Activated T-cell treated with anti-CD3 and anti-CD28 coated beads, Interleukin-2, amount 50 U/mL, for 72 hours (primary cell): ENCODE data around the gene TXNDC11. TPM values are rescaled to one million over a fixed set of nuclear protein-coding genes. Genes with fewer than 3 reads are reported as not detected.

ENCODE experiments used
- ATAC-seq, 2 donors: fragments of 150-1000 bp; cut with Tn5 transposase; replicated peaks in 1 of 2; 2 replicates each; pipeline ENCODE4 v1.10.0; 2021; ENCODE audit warnings: moderate library complexity in 2 of 2, mild to moderate bottlenecking in 1 of 2
- DNase-seq, 2 donors: peaks; one replicate each; pipeline ENCODE4 v3.0.0; 2021 to 2022; ENCODE audit warnings: mixed read lengths in 1 of 2
- H3K27ac Mint-ChIP-seq: one replicate; pipeline ENCODE4 v1.8.0; 2022; ENCODE audit warnings: mild to moderate bottlenecking, moderate library complexity, mixed read lengths
- H3K27me3 Mint-ChIP-seq: one replicate; pipeline ENCODE4 v1.8.0; 2022; ENCODE audit warnings: low read depth, mixed read lengths
- H3K36me3 Mint-ChIP-seq, 2 donors: one replicate each; pipeline ENCODE4 v1.8.0; 2022; ENCODE audit warnings: mixed read lengths in 2 of 2, mild to moderate bottlenecking in 1 of 2; ENCODE audit not compliant: insufficient read depth in 2 of 2
- H3K4me1 Mint-ChIP-seq: one replicate; pipeline ENCODE4 v1.8.0; 2022; ENCODE audit warnings: low read depth, mixed read lengths
- H3K4me3 Mint-ChIP-seq, 2 donors: one replicate each; pipeline ENCODE4 v1.8.0; 2022; ENCODE audit warnings: mild to moderate bottlenecking in 2 of 2, mixed read lengths in 2 of 2, moderate library complexity in 2 of 2
- H3K9me3 Mint-ChIP-seq, 2 donors: one replicate each; pipeline ENCODE4 v1.8.0; 2022; ENCODE audit warnings: mixed read lengths in 2 of 2
- total RNA-seq, 2 donors: library from RNA; stranded (reverse); gene quantifications; one replicate each; pipeline ENCODE4 v1.2.3, GENCODE V29; 2022

The TXNDC11 gene
- total RNA-seq, 2 donors from 2014 or later, result 34.7 to 41.5 TPM

DNA sequence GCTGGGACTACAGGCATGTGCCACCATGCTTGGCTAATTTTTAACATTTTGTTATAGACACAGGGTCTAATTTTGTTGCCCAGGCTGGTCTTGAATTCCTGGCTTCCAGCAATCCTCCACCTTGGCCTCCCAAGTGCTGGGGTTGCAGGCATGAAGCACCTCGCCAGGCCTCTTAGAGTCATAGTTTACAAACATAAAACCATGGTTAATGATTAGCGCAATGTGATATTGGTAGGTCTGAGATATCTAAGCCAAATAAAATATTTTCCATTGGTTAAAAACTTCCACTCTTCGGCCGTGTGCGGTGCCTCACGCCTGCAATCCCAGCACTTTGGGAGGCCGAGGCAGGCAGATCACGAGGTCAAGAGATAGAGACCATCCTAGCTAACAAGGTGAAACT lies 16.6 kb downstream of the TXNDC11 start:
- H3K36me3 Mint-ChIP-seq, result peaks cover 0 to 36% of the 10 kb centered on the region in 2 donors
- H3K4me3 Mint-ChIP-seq, result no peak overlapping the region
- no peak for DNase-seq
- H3K27ac Mint-ChIP-seq, result no peak overlapping the region
- no peaks in the 10 kb centered on the region for H3K9me3 Mint-ChIP-seq
- no peak for ATAC-seq
- H3K4me1 Mint-ChIP-seq, result peaks cover 29% of the 10 kb centered on the region
- no peaks in the 10 kb centered on the region for H3K27me3 Mint-ChIP-seq

DNA sequence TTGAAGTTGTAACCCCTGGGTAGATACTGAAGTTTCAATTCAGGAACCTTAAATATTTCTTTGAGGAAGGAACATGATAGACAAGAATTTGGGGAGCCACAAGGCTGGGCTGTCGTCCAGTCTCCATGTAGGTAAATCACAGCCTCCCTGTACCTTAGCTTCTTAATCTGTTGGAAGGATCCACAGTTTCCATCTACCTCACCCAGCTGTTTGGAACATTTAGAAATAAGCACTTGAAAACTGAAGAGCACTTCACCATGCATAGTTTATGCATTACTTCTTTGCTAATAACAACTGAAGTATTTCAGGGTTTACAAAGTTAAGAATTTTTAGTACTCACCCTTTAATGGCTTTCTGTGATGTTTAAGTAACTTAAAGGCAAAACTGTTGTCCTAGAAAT lies 17.2 kb downstream of the TXNDC11 start:
- Mint-ChIP-seq H3K9me3 (no peaks in the 10 kb centered on the region), H3K27me3 (no peaks in the 10 kb centered on the region), H3K4me1 (peaks cover 29% of the 10 kb centered on the region), H3K36me3 (peaks cover 0 to 34% of the 10 kb centered on the region in 2 donors), H3K27ac (no peak overlapping the region), H3K4me3 (no peak overlapping the region)
- DNase-seq, result no peak
- ATAC-seq, result no peak

DNA sequence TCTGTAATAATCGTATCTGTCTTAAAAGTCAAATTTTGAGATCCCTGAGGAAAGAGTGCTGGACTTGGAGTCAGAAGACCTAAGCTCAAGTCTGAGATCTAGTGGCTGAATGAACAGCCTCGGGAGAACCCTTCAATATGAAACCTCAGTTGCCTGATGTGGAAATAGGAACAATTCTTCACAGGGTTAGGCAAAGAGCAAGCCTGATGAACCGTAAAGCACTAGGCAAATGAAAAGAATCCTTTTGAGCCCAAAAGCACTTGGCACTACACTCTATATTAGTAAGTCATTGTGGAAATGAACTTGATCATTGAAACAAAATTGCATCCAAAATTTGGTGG lies 20.2 kb downstream of the TXNDC11 start:
- DNase-seq (no peak), ATAC-seq (no peak)
- H3K27me3 Mint-ChIP-seq, result no peaks in the 10 kb centered on the region
- H3K9me3 Mint-ChIP-seq, result no peaks in the 10 kb centered on the region
- H3K36me3 Mint-ChIP-seq, result peaks cover 3 to 19% of the 10 kb centered on the region in 2 donors
- peak overlapping the region; percentile 23 for H3K27ac Mint-ChIP-seq
- H3K4me1 Mint-ChIP-seq, result peaks cover 4% of the 10 kb centered on the region
- no peak overlapping the region for H3K4me3 Mint-ChIP-seq

DNA sequence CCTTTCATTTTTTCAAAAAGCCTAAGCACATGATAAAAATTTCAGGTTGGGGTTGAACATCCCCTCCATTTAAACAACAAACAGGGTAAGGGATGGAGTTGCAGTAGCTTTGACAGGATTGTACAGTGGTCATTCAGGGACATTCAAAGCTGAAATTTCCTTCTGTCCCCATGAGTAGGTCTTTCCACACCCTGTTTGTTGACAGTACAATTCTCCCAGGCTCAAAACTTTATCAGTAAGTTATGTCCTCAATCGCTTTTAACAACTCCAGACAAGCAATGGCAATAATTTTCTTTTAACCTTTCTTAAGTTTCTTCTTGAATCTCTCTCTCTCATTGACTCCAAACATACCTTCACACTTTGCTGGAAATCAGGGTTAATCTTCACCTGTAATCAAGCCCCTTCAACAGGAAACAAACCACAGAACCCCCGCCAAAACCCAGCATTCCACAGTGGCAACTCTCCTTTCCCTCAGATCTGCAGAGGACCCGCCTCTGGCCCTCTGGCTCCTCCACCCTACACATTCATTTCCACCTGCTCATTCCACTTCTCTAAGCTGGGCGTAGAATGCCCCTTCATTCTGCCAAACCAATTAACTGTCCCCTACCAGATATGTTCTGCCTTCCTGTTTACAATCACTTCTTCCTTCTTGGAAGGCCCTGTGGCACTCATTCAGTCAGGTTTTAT lies 20.7 kb downstream of the TXNDC11 start:
- H3K4me3 Mint-ChIP-seq, result no peak overlapping the region
- no peaks in the 10 kb centered on the region for H3K27me3 Mint-ChIP-seq
- H3K27ac Mint-ChIP-seq, result peak overlapping the region; percentile 23
- no peak for ATAC-seq
- DNase-seq, result no peak
- no peaks in the 10 kb centered on the region for H3K9me3 Mint-ChIP-seq
- peaks cover 3 to 17% of the 10 kb centered on the region in 2 donors for H3K36me3 Mint-ChIP-seq
- H3K4me1 Mint-ChIP-seq, result no peaks in the 10 kb centered on the region

DNA sequence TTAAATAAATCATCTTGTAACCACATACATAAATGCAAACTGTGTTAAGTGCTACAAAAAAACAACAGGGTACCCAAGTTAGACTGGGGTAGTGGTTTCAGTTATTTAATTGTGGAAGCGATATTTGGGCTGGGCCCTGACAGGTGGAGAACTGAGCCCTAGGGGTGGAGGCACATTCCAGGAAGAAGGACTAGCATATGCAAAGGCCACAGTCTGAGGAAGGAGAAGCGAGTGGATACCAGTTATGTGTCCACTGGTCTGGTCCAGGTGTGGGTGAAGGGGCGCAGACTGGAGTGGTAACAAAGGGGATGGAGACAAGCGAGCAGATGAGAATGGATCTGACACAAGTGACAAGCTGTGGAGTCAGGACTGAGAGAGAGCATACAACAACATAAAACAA lies 22.9 kb downstream of the TXNDC11 start:
- Mint-ChIP-seq H3K27me3 (no peaks in the 10 kb centered on the region), H3K9me3 (no peaks in the 10 kb centered on the region), H3K4me1 (peaks cover 2% of the 10 kb centered on the region), H3K27ac (no peak overlapping the region), H3K36me3 (peaks cover 3 to 15% of the 10 kb centered on the region in 2 donors), H3K4me3 (no peak overlapping the region)
- no peak for ATAC-seq
- DNase-seq, result no peak

DNA sequence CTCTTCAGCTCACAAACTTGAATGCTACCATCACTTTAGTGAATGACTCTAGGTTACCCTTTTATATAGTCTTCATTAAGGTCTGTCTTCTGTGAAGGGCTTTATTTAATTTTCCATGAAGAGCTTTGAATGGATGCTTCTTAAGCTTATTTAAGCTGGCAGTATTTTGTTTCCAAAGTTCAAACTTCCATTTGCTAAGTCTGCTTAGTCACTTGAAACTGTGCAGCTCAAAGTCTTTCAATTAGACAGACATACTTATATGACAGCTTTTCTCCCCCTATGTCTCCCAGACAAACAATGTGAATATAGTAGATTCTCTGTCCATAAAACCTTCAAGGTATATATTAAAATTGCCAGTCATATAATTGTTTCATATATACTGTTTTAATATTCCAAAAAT lies 23.5 kb downstream of the TXNDC11 start:
- no peaks in the 10 kb centered on the region for H3K9me3 Mint-ChIP-seq
- no peak for ATAC-seq
- no peak overlapping the region for H3K27ac Mint-ChIP-seq
- no peaks in the 10 kb centered on the region for H3K27me3 Mint-ChIP-seq
- no peak overlapping the region for H3K4me3 Mint-ChIP-seq
- DNase-seq, result no peak
- H3K36me3 Mint-ChIP-seq, result peaks cover 3 to 15% of the 10 kb centered on the region in 2 donors
- peaks cover 7% of the 10 kb centered on the region for H3K4me1 Mint-ChIP-seq

DNA sequence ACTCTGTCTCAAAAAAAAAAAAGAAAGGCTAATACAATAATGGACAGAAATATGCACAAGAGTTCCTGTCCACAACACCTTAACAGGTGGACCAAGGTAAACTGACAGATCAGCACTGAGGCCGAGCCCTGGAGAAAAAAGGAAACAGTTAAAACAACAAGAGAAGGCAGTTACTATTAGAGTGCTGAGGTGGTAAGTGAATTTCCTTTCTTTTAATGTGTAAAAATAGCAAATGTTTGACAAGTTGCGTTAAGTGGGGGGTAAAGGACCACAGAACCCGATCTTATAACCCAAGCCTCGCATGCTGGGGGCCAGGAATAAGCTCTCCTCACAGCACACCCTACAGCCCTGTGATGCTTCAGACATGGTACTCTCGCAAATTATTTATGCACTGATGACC lies 24.8 kb downstream of the TXNDC11 start:
- Mint-ChIP-seq H3K27ac (no peak overlapping the region), H3K4me1 (peaks cover 7% of the 10 kb centered on the region), H3K27me3 (no peaks in the 10 kb centered on the region), H3K9me3 (no peaks in the 10 kb centered on the region), H3K4me3 (no peak overlapping the region), H3K36me3 (peaks cover 5 to 9% of the 10 kb centered on the region in 2 donors)
- DNase-seq (no peak), ATAC-seq (no peak)

DNA sequence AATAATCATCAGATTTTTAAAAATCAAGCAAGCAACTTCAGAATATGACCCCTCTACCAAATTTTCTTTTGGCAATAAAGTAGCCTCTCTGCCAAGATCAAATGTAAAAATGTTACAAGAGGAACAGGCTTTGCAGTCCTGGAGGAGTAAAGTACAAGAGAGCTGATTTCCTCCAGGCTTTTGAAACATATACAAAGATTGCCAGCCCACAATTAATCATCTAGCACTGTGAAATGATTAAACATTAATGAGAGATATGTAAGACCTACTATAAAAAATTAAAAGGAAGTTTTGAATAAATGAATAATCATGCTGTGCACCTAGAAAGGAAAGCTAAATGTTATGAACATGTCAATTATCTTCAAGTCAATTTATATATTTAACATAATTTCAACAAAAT lies 26.3 kb downstream of the TXNDC11 start:
- no peak for DNase-seq
- H3K36me3 Mint-ChIP-seq, result peaks cover 5% of the 10 kb centered on the region in 2 donors
- no peaks in the 10 kb centered on the region for H3K27me3 Mint-ChIP-seq
- peaks cover 7% of the 10 kb centered on the region for H3K4me1 Mint-ChIP-seq
- no peak overlapping the region for H3K4me3 Mint-ChIP-seq
- H3K27ac Mint-ChIP-seq, result peak overlapping the region; percentile 29
- no peak for ATAC-seq
- H3K9me3 Mint-ChIP-seq, result no peaks in the 10 kb centered on the region

DNA sequence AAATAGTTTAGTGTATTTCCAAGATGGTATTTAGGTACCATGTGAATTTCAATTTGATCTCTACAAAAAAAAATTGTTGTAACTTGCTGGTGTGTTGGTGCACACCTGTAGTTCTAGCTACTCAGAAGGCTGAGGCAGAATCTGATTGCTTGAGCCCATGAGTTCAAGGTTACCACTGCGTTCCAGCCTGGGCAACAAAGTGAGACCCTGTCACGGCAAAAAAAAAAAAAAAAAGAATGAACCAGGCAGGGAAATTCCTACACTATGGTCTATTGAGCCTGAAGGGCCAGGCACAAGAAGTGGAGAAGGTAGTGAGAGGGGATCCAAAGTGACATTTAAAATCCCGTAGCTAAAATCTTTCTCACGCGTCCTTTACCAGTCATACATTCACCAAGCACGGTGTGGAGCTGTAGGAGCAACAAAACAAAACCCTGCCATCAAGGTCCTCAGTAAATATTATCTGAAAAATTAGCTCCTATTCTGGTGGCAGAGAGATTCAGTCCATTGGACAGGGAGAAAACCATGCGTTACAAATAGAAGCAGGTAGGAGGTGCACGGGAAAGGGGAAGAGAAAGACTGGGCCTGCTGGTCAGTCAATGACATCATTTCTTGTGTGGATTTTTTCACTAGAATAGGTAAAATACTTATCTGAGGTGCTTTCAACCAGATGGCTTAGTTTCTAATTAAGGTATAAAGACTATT lies 27.3 kb downstream of the TXNDC11 start:
- ATAC-seq (no peak), DNase-seq (no peak)
- H3K36me3 Mint-ChIP-seq, result peaks cover 5% of the 10 kb centered on the region in 2 donors

DNA sequence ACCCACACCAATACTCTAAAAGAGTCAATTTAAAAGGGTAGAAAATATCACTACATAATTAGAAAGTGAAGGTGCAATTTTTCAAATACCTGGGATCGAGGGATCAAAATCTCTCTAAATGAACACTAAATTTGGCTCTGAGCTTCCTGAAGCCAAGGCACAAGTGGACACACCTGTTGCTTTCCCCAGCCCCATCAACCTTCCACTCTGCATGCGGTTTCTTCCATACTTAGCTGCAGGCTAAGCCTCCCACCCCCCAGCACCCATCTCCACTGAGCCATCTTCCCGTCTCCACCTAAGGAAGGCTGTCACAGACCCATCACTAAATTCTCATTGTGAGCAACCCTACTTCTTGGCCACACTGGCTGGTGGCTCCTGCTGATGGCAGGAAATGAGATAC lies 30.5 kb downstream of the TXNDC11 start:
- Mint-ChIP-seq H3K36me3 (peaks cover 2 to 5% of the 10 kb centered on the region in 2 donors), H3K27ac (no peak overlapping the region), H3K4me3 (no peak overlapping the region), H3K27me3 (no peaks in the 10 kb centered on the region), H3K9me3 (no peaks in the 10 kb centered on the region), H3K4me1 (peaks cover 7% of the 10 kb centered on the region)
- ATAC-seq (no peak), DNase-seq (no peak)

More for the DNA sequence above, 27.3 kb downstream of the TXNDC11 start:
- no peak overlapping the region for H3K27ac Mint-ChIP-seq
- no peak overlapping the region for H3K4me3 Mint-ChIP-seq
- H3K27me3 Mint-ChIP-seq, result no peaks in the 10 kb centered on the region
- no peaks in the 10 kb centered on the region for H3K9me3 Mint-ChIP-seq
- peaks cover 7% of the 10 kb centered on the region for H3K4me1 Mint-ChIP-seq

DNA sequence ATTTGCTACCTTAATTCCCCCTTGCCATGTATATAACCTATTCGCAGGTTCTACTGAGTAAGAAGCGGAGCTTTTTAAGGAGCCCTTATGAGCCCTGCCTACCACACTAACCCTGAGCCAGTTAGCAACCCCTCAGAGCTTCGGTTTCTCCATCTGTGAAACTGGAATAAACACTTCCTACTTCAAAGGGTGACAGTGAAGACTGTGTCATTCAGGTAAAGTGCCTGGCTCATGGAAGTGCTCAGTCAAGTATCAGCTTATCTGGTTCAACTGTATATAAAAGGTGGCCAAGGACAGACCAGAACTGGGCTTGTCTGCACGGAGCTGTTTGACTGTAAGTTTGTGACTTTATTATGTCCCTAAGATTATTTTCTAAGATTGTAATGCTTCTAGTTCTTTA lies 31.0 kb downstream of the TXNDC11 start:
- peaks cover 7% of the 10 kb centered on the region for H3K4me1 Mint-ChIP-seq
- no peak for ATAC-seq
- no peaks in the 10 kb centered on the region for H3K27me3 Mint-ChIP-seq
- H3K36me3 Mint-ChIP-seq, result peaks cover 2 to 5% of the 10 kb centered on the region in 2 donors
- no peak overlapping the region for H3K4me3 Mint-ChIP-seq
- H3K27ac Mint-ChIP-seq, result no peak overlapping the region
- DNase-seq, result no peak
- no peaks in the 10 kb centered on the region for H3K9me3 Mint-ChIP-seq

DNA sequence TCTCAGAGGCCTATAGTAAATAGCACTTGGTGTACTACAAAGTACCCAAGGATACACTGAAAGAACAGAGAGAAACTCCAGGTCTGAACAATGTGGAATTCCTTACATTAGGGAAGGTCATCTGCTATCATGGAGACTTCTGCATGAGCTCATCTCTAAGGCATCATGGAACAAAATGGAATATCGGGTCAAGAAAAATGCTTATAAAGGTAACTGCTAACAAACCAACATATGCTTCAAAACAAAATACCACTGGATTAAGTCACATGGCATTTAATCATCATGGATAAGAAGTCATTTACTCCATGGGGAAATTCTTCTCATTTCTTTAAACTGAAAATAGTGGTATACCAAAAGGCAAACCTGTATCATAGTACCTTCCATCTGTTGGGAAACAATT lies 34.2 kb downstream of the TXNDC11 start:
- ATAC-seq (no peak), DNase-seq (no peak)
- H3K27me3 Mint-ChIP-seq, result no peaks in the 10 kb centered on the region
- H3K36me3 Mint-ChIP-seq, result peaks cover 1 to 5% of the 10 kb centered on the region in 2 donors
- H3K27ac Mint-ChIP-seq, result no peak overlapping the region
- H3K9me3 Mint-ChIP-seq, result no peaks in the 10 kb centered on the region
- H3K4me1 Mint-ChIP-seq, result no peaks in the 10 kb centered on the region
- no peak overlapping the region for H3K4me3 Mint-ChIP-seq

DNA sequence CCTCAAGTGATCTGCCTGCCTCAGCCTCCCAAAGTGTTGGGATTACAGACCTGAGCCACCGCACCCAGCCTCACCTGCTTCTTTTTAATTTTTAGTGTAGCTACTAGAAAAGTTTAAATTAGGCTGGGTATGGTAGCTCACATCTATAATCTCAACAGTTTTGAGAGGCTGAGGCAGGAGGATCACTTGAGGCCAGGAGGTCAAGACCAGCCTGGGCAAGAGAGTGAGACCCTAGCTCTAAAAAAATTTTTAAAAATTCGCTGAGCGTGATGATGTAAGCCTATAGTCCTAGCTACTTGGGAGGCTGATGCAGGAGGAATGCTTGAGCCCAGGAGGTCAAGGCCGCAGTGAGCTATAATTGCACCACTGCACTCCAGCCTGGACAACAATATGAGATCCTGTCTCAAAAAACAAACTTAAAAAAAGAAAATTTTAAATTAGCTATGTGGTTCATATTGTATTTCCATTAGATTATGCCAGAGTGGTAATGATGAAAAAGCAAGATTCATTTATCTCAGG lies 34.9 kb downstream of the TXNDC11 start:
- ATAC-seq (no peak), DNase-seq (no peak)
- Mint-ChIP-seq H3K27me3 (no peaks in the 10 kb centered on the region), H3K27ac (no peak overlapping the region), H3K4me1 (peaks cover 6% of the 10 kb centered on the region), H3K4me3 (no peak overlapping the region), H3K36me3 (peaks cover 3 to 5% of the 10 kb centered on the region in 2 donors), H3K9me3 (no peaks in the 10 kb centered on the region)
